MM.1S (cell line): ENCODE data around the gene ZHX3.

Experiments used
- EZH2 ChIP-seq: fragments of 300-600 bp; sonication (generic); optimal IDR thresholded peaks from 2 replicates; pipeline ENCODE3; 2017; ENCODE audit warnings: low read depth, mild to moderate bottlenecking, antibody characterized with exemption, low read length, mixed read lengths
- EZH2phosphoT487 ChIP-seq: fragments of 300-600 bp; sonication (generic); IDR thresholded peaks from 2 replicates; pipeline ENCODE4 v1.6.1; 2018; ENCODE audit warnings: antibody characterized with exemption, low read length
- TF ChIP-seq, protein P1 (sequence below): fragments of 300-600 bp; sonication (generic); IDR thresholded peaks from 2 replicates; pipeline ENCODE4 v1.5.1; 2016; ENCODE audit warnings: antibody characterized with exemption, low read length, mixed read lengths

DNA sequence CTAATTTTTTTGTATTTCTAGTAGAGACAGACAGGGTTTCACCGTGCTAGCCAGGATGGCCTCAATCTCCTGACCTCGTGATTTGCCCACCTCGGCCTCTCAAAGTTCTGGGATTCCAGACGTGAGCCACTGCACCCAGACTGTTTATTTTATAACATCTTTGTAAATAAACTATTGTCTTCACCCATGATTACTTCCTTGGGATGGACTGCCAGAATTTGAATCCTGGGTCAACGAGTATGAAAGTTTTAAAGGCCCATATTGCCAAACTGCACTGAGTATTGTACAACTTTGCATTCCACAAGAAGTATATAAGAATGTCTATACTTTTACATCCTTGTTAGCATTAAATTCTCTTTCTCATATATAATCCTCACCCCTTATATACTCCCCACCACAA is 38.6 kb downstream of the ZHX3 start:
- TF ChIP-seq, protein P1, sequence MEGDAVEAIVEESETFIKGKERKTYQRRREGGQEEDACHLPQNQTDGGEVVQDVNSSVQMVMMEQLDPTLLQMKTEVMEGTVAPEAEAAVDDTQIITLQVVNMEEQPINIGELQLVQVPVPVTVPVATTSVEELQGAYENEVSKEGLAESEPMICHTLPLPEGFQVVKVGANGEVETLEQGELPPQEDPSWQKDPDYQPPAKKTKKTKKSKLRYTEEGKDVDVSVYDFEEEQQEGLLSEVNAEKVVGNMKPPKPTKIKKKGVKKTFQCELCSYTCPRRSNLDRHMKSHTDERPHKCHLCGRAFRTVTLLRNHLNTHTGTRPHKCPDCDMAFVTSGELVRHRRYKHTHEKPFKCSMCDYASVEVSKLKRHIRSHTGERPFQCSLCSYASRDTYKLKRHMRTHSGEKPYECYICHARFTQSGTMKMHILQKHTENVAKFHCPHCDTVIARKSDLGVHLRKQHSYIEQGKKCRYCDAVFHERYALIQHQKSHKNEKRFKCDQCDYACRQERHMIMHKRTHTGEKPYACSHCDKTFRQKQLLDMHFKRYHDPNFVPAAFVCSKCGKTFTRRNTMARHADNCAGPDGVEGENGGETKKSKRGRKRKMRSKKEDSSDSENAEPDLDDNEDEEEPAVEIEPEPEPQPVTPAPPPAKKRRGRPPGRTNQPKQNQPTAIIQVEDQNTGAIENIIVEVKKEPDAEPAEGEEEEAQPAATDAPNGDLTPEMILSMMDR = no peak
- TF ChIP-seq EZH2phosphoT487 (no peak), EZH2 (no peak)
